ENCODE data around the gene RASL10B.

RASL10B gene

DNA sequence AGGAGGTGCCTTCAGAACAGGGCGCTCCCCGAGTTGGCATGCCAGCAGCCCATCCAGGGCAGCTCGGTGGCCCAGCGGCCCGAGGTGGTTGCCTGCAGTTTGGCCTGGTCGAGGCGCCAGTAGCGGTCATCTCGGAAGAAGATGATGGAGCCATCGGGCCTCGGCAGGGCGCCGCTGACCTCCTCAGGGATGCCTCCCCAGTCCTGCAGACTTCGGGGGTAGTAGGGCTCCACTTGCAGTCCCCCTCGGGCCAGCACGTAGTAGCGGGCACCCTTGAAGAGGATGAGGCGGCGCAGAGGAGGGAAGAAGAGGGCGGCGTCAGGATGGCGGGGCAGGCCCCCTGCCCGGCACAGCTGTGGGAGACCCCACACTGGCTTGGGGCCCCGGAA lies 35.0 kb downstream of the RASL10B start:
- DNase-seq, result no peak

GRCh38 chr17:35766903-35767510 lies 35.6 kb downstream of the RASL10B start:
- DNase-seq, result peak; percentile 9

DNA sequence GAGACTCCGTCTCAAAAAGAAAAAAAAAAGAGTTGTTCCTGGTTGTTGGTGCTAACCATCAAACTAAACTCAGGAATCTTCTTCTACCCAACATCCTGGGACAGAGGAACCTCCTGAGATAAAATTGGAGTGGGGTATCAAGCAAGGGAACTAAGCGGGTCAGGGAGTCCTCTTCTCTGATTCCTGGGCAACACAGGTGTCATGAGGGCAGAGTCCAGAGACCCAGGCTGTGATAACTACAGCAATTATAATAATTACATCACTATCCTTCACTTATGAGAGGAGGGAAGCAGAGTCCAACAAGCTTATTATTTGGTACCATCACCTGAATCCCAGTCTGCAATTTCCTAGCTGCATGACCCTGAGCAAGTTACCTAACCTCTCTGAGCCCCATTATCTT lies 37.4 kb downstream of the RASL10B start:
- DNase-seq, result peak; percentile 43

DNA sequence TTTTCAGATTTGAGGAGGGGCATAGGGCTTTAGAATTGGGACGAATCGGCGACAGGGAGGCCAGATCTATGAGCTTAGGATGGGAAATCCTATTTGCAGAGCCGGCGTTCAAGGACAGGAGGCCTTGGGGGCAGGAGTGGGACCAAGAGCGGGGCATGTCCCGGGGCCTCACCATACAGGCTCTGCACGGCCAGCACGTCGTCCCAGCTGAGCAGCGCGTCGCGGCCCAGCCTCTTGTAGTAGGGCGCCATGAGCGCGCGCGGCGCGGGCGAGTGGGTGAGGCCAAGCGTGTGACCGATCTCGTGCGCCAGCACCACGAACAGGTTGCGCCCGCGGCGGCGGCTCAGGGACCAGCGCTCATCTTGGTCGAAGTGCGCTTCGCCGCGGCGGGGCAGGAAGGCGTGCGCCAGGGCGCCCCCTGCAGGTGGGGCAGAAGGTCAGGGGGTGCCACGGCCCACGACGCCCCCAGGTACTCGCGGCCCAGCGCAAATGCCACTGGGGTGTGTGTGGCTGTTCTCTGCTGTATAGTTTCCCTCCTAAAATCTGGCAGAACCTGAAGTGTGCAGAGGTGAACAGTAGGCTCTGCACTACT lies 38.6 kb downstream of the RASL10B start:
- no peak for DNase-seq

DNA sequence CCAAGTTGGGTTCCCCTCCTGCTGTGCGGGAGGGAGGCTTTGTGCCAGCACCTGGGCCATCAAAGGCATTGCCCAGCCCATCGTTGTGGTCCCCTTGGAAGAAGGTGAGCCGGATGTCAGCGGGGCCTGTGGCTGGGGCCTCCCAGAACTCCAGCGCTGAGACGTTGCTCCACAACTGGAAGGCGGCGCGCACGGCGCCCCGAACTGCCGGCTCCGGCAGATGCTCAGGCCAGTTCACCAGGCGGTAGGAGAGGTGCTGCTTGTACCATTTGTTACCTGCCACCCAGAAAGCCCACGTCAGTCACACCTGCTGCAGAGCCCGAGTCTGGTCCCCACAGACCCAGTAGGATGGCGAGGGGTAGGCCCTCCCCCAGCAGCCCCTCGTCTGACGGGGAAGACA lies 41.7 kb downstream of the RASL10B start:
- DNase-seq, result no peak

GRCh38 chr17:35773679-35774425 lies 42.4 kb downstream of the RASL10B start:
- DNase-seq, result no peak

- DNase-seq, result no peak
Measured at GRCh38 chr17:35774499-35774898, 43.1 kb downstream of the RASL10B start.

GRCh38 chr17:35775039-35775438 lies 43.6 kb downstream of the RASL10B start:
- no peak for DNase-seq

DNA sequence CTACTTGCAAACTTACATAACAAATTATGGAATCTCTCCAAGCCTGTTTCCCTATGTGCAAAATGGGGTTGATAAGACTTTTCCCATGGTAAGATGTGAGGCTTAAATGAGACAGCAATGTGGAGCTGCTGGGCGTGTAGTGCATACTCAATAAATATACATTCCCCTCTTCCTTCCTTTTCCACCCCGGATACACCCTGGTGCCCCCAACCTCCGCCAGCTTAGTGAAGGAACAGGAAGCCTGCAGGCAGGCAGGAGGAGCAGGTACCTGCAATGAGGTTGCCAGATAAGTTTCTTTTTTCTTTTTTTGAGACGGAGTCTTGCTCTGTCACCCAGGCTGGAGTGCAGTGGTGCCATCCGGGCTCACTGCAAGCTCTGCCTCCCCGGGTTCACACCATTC lies 44.1 kb downstream of the RASL10B start:
- no peak for DNase-seq

GRCh38 chr17:35778641-35779196 lies 47.3 kb downstream of the RASL10B start:
- no peak for DNase-seq

DNA sequence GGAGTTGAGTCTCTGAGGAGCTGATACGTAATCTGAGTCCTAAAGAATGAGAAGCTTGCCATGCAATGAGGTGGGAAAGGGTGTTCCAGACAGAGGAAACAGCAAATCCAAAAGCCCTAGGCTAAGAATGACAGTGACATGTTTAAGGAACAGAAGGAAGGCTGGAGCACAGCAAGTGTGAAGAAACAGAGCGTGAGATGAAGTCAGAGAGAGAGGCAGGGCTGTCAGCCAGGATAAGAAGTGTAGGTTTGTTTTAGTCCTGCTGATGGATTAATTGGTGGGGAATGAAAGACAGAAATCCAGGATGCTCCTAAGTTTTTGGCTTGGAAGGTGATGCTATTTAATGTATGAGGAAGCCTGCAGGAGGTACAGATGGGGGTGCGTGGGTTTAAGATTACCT lies 49.5 kb downstream of the RASL10B start:
- DNase-seq, result no peak

DNA sequence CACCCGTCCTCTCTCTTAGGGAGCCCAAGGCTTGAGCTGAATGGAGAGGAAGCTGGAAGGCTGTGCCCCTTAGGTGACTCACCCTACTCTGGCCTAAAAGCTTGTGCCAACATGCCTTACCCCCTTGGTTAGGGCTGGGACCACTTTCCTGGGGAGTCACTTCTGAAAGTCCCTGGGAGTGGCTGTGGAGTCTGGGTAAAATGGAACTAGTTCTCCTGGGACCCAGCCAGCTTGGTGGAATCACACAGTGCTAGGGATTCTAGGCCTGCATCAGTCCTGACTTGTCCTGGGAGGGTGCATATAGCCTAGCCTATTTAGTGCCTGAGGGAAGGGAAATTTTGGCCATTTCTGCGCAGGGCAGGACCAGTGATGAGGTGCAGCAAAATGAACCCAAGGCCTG lies 53.5 kb downstream of the RASL10B start:
- DNase-seq, result no peak

DNA sequence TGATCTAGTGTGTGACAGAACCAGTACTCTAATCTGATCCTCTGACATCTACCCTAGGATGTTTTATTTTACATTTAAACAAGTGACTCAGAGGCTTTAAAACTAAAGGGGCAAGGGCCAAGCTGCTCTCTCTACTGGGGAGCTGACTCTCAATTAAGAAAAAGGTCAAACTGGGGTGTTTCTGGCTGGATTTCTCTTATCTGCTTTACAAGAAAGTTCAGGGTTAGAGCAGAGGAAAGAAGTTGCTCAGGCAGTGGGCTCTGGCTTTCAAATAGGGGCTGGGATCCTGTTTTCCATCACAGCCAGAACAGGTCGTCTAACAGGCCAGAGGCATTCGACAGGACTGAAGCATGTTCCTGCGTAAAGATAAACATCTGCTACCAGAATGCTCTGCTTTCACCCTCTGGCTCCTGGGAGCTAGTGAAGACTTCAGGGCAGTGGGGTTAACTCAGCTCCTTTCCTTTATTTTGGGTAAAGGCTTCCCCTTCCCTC lies 55.5 kb downstream of the RASL10B start:
- no peak for DNase-seq

DNA sequence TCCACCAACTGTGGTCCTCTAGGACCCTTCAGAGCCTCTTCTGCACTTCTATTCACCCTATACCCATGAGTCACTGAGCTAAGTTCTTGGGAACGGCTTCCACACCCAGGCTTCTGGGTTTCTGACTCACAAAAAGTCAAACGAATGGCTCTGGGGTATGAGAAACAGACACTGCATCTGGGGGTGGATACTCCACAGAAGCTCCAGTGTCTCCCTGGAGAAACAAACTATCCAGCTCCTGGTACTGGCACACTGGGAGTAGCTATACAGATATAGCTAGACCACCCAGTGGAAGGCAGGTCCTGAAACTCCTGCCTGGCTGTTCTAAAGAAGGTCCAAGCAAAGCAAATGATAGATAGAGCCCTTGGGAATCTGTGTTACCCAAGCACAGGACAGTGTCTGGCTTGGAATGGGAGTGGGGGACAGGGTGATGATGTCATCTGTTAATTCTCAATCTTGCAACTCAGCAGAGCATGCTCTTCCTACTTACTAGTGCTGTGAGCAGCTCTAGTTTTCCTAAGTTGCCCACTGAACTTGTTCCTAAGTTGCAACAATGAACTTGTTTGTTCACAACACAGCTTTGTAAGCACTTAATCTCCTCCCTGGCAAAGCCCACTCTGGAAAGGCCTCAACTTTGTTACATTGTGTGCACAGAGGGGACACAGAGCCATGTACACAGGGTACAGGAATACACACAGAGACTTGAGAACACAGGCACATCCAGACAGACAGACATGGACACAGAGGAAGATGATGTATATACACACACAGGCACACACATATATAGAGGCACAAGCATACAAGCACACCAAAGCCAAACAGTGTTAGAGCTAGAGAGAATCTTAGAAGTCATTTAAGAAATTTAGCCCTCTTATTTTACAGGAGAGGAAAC lies 57.3 kb downstream of the RASL10B start:
- no peak for DNase-seq

DNA sequence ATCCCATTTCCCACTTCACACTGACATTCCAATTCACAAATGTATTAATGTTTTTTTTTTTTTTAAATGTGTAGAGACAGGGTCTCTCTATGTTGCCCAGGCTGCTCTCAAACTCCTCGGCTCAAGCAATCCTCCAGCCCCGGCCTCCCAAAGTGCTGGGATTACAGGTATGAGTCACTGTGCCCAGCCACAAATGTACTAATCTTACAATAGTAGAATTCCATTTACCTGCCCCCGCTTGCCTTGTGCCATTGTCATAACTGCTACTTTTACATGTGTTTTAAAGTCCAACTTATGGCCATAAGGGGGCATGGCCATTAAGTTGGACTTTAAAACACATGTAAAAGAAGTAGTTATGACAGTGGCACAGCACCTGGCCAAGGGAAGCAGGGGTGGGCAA lies 59.4 kb downstream of the RASL10B start:
- DNase-seq, result no peak

- DNase-seq, result no peak
Measured at GRCh38 chr17:35791681-35792350, 60.4 kb downstream of the RASL10B start.
